Stomach (tissue), 9 donors: Measurements from ENCODE around the gene HOXB7. TPM values are rescaled to one million over a fixed set of nuclear protein-coding genes. Genes with fewer than 3 reads are reported as not detected.

Experiments
- DNase-seq, 2 donors: peaks; one replicate each; pipeline versions ENCODE4 v3.0.0 to v3.0.0-alpha.2; 2013 to 2019
- H3K27ac ChIP-seq, 5 donors: fragments of 200-600 bp in 4 of 5; sonication (generic) in 4 of 5; one replicate each; pipeline ENCODE4 v1.5.1; 2013 to 2019; ENCODE audit warnings: mild to moderate bottlenecking in 1 of 5, moderate library complexity in 1 of 5
- H3K27me3 ChIP-seq, 3 donors: fragments of 200-600 bp; sonication (generic); one replicate each; pipeline ENCODE4 v1.5.1; 2017 to 2019; ENCODE audit warnings: mixed run types in 1 of 3
- H3K36me3 ChIP-seq, 4 donors: fragments of 200-600 bp; sonication (generic); 1 replicate in 3 of 4; 2 replicates in 1 of 4; pipeline ENCODE4 v1.5.1; 2016 to 2019
- H3K4me1 ChIP-seq, 4 donors: fragments of 200-600 bp; sonication (generic); one replicate each; pipeline ENCODE4 v1.5.1; 2016 to 2019
- H3K4me3 ChIP-seq, 4 donors: fragments of 200-600 bp; sonication (generic) in 3 of 4; one replicate each; pipeline ENCODE4 v1.5.1; 2016 to 2019; ENCODE audit warnings: mild to moderate bottlenecking in 1 of 4
- H3K9me3 ChIP-seq, 4 donors: fragments of 200-600 bp; sonication (generic); one replicate each; pipeline ENCODE4 v1.5.1; 2016 to 2019
- CTCF ChIP-seq, 7 experiments: fragments of 450-650 bp in 4 of 7; fragments of 200-600 bp in 3 of 7; sonication (generic) in 3 of 7; IDR thresholded peaks; one replicate each; pipeline ENCODE4 v1.5.1; 2016 to 2019; ENCODE audit warnings: antibody characterized with exemption in 7 of 7, control low read depth in 2 of 7, mild to moderate bottlenecking in 1 of 7
- EP300 ChIP-seq: sonication (generic); formaldehyde crosslinking; IDR thresholded peaks from one replicate; pipeline ENCODE4 v1.6.1; 2017; ENCODE audit warnings: antibody characterized with exemption
- POLR2A ChIP-seq, 4 donors: fragments of 450-650 bp; IDR thresholded peaks; one replicate each; pipeline ENCODE4 v1.6.1; 2016; ENCODE audit warnings: antibody characterized with exemption in 4 of 4, control low read depth in 2 of 4, mild to moderate bottlenecking in 1 of 4, moderate library complexity in 1 of 4
- POLR2AphosphoS5 ChIP-seq, 3 donors: sonication (generic); formaldehyde crosslinking; IDR thresholded peaks; one replicate each; pipeline ENCODE4 v1.6.1; 2016; ENCODE audit warnings: antibody characterized with exemption in 3 of 3
- WGBS, 5 donors: extraction: QIAGEN DNeasy Blood & Tissue Kit in 3 of 5; methylation state at CpG; one replicate each; pipeline versions ENCODE4 v1.1.5 to v1.1.7; 2013 to 2018; 5-methylcytosine and 5-hydroxymethylcytosine counted together
- intact Hi-C: fragments of 100-400 bp; cut with DNase I; formaldehyde crosslinking; loops from one replicate; pipeline ENCODE4 v1.15.1; 2023; ENCODE audit warnings: low total_unique reads
- polyA plus RNA-seq, 3 donors: library from polyadenylated mRNA; stranded (reverse); fragments of 200-250 nt; gene quantifications; one replicate each; pipeline ENCODE4 v1.2.3, GENCODE V29; 2013
- small RNA-seq, 4 donors: library from RNA; depleted of rRNA; stranded (forward); fragments of <200 nt; gene quantifications; one replicate each; pipeline ENCODE3, GENCODE V24; 2016
- total RNA-seq, 5 donors: library from RNA; depleted of rRNA; stranded (reverse); fragments of >200 nt; gene quantifications; one replicate each; pipeline versions ENCODE4 v1.1.0 to v1.2.3, GENCODE V29; 2014 to 2016
- donor health status: healthy with polysubstance abuse.
- donor health status: Bipolar disorder and iron deficiency.
- donor health status: healthy.

The HOXB7 gene
- total and polyA plus RNA-seq, 8 donors, result 1.0 to 16.5 (median 2.6) TPM

- H3K9me3 ChIP-seq, result no peaks in the 10 kb centered on the region
- H3K27me3 ChIP-seq, result peaks cover 0 to 90% (median 33%) of the 10 kb centered on the region in 3 donors
- TF ChIP-seq EP300, result no peak
- TF ChIP-seq POLR2A (IDR thresholded peaks at IDR 0.05), result no peak
- TF ChIP-seq CTCF (IDR thresholded peaks at IDR 0.05), result no peak
- TF ChIP-seq POLR2AphosphoS5 (IDR thresholded peaks at IDR 0.05), result no peak
- intact Hi-C loops, result no loop called here
- DNase-seq, result no peak
- H3K4me1 ChIP-seq, result peaks cover 42 to 96% (median 67%) of the 10 kb centered on the region in 4 donors
- 52 to 73% (median 67%) methylated on average over 2 of the region's 2 CpGs for WGBS, 5 donors
- H3K36me3 ChIP-seq, result no peaks in the 10 kb centered on the region
- H3K4me3 ChIP-seq, result peak overlapping the region in 1 of 4 donors; percentile 13
- peak overlapping the region in 4 of 5 donors; percentile 90 to 95 (median 93) for H3K27ac ChIP-seq
Measured at GRCh38 chr17:48558831-48559121, 52.0 kb downstream of the HOXB7 start.

DNA sequence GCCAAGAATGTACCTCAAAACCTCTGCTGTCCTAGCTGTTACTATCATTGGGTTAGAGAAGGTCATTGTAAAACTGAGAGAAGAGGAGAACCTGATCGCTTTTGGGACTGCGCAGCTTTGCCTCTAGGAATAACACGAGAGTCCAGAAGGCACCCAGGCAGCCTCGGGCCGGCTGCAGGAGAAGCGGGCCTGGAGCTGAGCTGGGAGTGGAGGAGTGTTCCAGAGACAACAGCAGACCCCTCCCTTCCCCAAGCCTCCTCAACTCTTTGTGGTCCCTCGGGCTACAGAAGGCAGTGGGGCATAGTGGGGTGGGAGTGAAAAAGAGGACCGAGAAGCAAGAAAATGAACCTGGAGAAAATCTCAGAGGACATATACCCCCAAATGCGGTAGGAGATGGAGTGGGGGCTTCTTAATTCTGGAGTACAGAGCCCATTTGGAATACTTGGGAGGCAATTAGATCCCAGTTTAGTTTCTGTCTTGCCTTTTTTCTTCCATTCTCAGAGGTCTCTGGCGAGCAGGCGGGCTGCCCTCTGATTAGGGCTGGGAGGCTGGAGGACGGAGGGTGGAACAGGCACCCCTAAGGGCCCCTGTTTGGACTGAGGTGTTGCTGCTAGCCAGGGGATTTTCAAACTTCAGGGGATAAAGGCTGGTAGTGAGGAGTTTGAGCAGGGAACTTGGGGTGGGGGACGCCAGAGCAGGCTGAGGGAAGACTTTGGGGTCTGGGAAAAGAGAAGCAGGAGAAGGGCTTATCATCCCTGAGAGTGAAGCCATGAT is 52.6 kb downstream of the HOXB7 start:
- peaks cover 41 to 94% (median 63%) of the 10 kb centered on the region in 4 donors for H3K4me1 ChIP-seq
- TF ChIP-seq EP300, result no peak
- TF ChIP-seq POLR2A (IDR thresholded peaks at IDR 0.05), result no peak
- no peak for TF ChIP-seq POLR2AphosphoS5 (IDR thresholded peaks at IDR 0.05)
- no peak for TF ChIP-seq CTCF (IDR thresholded peaks at IDR 0.05)

More for the DNA sequence above, 52.6 kb downstream of the HOXB7 start:
- intact Hi-C loops, result no loop called here
- Histone ChIP-seq H3K4me3 (peak overlapping the region in 1 of 4 donors; percentile 13), H3K27ac (peak overlapping the region; percentile 7 to 95 (median 93)), H3K27me3 (peaks cover 0 to 86% (median 30%) of the 10 kb centered on the region in 3 donors), H3K36me3 (no peaks in the 10 kb centered on the region), H3K9me3 (no peaks in the 10 kb centered on the region)
- peak in 1 of 2 donors; percentile 26 for DNase-seq
- 54 to 67% (median 65%) methylated on average over 13 of the region's 13 CpGs for WGBS, 5 donors

Small RNA genes lying within 50 kb of the gene (small RNA-seq; reads per million reads assigned to genes)
- 0 reads per million in 4 donors for gene MIR196A1

Other genes starting within 250 kb of the HOXB7 start
- 1 to 10 TPM in 3 of 5 donors, not detected in 2; 2.4 to 4.1 (median 3.2) TPM for gene SKAP1, start 180.8 kb downstream of the HOXB7 start, total RNA-seq
- gene SKAP1, start 180.8 kb downstream of the HOXB7 start, polyA plus RNA-seq, result 1 to 10 TPM; 2.7 to 4.4 (median 3.2) TPM
- not detected for gene HOXB1, start 80.0 kb downstream of the HOXB7 start, total RNA-seq
- under 1 TPM in 1 of 3 donors, not detected in 2; 0.28 TPM for gene HOXB1, start 80.0 kb downstream of the HOXB7 start, polyA plus RNA-seq
- gene HOXB2, start 65.9 kb downstream of the HOXB7 start, total RNA-seq, result 10 to 100 TPM in 3 of 5 donors, 1 to 10 TPM in 2; 6.7 to 83.0 (median 10.5) TPM
- 10 to 100 TPM; 11.3 to 22.2 (median 13.4) TPM for gene HOXB2, start 65.9 kb downstream of the HOXB7 start, polyA plus RNA-seq
- 1 to 10 TPM in 1 of 5 donors, under 1 TPM in 2, not detected in 2; 0.45 to 5.1 (median 0.58) TPM for gene HOXB4, start 32.7 kb downstream of the HOXB7 start, total RNA-seq
- 1 to 10 TPM; 1.7 to 4.6 (median 2.6) TPM for gene HOXB4, start 32.7 kb downstream of the HOXB7 start, polyA plus RNA-seq
- gene HOXB3, start 20.8 kb downstream of the HOXB7 start, total RNA-seq, result 10 to 100 TPM in 4 of 5 donors, 1 to 10 TPM in 1; 6.1 to 77.6 (median 17.0) TPM
- 1 to 10 TPM; 2.8 to 9.5 (median 3.8) TPM for gene HOXB3, start 20.8 kb downstream of the HOXB7 start, polyA plus RNA-seq
- gene HOXB5, start 17.2 kb downstream of the HOXB7 start, total RNA-seq, result 10 to 100 TPM in 2 of 5 donors, under 1 TPM in 2, not detected in 1; 0.43 to 50.4 (median 6.2) TPM
- gene HOXB5, start 17.2 kb downstream of the HOXB7 start, polyA plus RNA-seq, result 1 to 10 TPM; 2.2 to 2.7 (median 2.4) TPM
- gene HOXB6, start 6.0 kb downstream of the HOXB7 start, total RNA-seq, result 100 to 1,000 TPM in 1 of 5 donors, 10 to 100 TPM in 3, 1 to 10 TPM in 1; 4.2 to 150 (median 11.9) TPM
- 10 to 100 TPM in 1 of 3 donors, 1 to 10 TPM in 2; 5.7 to 10.2 (median 7.8) TPM for gene HOXB6, start 6.0 kb downstream of the HOXB7 start, polyA plus RNA-seq
- gene HOXB8, start 4.3 kb upstream of the HOXB7 start, total RNA-seq, result 10 to 100 TPM in 1 of 5 donors, 1 to 10 TPM in 4; 1.2 to 13.0 (median 1.5) TPM
- under 1 TPM in 2 of 3 donors, not detected in 1; 0.46 to 0.56 TPM for gene HOXB8, start 4.3 kb upstream of the HOXB7 start, polyA plus RNA-seq
- 10 to 100 TPM in 1 of 5 donors, not detected in 4; 11.3 TPM for gene HOXB9, start 15.3 kb upstream of the HOXB7 start, total RNA-seq
- gene HOXB9, start 15.3 kb upstream of the HOXB7 start, polyA plus RNA-seq, result not detected
- gene PRAC1, start 111.5 kb upstream of the HOXB7 start, total RNA-seq, result not detected
- gene PRAC1, start 111.5 kb upstream of the HOXB7 start, polyA plus RNA-seq, result not detected
- gene PRAC2, start 112.2 kb upstream of the HOXB7 start, total RNA-seq, result not detected
- gene PRAC2, start 112.2 kb upstream of the HOXB7 start, polyA plus RNA-seq, result not detected
- under 1 TPM in 1 of 5 donors, not detected in 4; 0.29 TPM for gene HOXB13, start 117.7 kb upstream of the HOXB7 start, total RNA-seq
- gene HOXB13, start 117.7 kb upstream of the HOXB7 start, polyA plus RNA-seq, result under 1 TPM in 1 of 3 donors, not detected in 2; 0.15 TPM
- 10 to 100 TPM in 1 of 5 donors, 1 to 10 TPM in 2, not detected in 2; 1.5 to 11.0 (median 1.8) TPM for gene TTLL6, start 206.2 kb upstream of the HOXB7 start, total RNA-seq
- gene TTLL6, start 206.2 kb upstream of the HOXB7 start, polyA plus RNA-seq, result under 1 TPM in 1 of 3 donors, not detected in 2; 0.48 TPM
- 100 to 1,000 TPM in 1 of 5 donors, 10 to 100 TPM in 4; 55.4 to 109 (median 72.2) TPM for gene CALCOCO2, start 220.0 kb upstream of the HOXB7 start, total RNA-seq
- 10 to 100 TPM; 43.0 to 67.8 (median 58.8) TPM for gene CALCOCO2, start 220.0 kb upstream of the HOXB7 start, polyA plus RNA-seq